AG10803 (cell line): ENCODE measurements around the gene UNCX.

Source experiments
- DNase-seq: peaks from one replicate; pipeline ENCODE4 v3.0.0; 2010; ENCODE audit warnings: low read depth
- H3K4me3 ChIP-seq: 2 replicates; pipeline ENCODE4 v1.5.1; 2011; ENCODE audit warnings: mild to moderate bottlenecking, low read length, control low read depth
- TF ChIP-seq, protein P1 (sequence below): conservative IDR thresholded peaks from 2 replicates; pipeline ENCODE4 v1.5.1; 2011; ENCODE audit warnings: mild to moderate bottlenecking, low read length, control low read depth, inconsistent platforms

Gene UNCX

DNA sequence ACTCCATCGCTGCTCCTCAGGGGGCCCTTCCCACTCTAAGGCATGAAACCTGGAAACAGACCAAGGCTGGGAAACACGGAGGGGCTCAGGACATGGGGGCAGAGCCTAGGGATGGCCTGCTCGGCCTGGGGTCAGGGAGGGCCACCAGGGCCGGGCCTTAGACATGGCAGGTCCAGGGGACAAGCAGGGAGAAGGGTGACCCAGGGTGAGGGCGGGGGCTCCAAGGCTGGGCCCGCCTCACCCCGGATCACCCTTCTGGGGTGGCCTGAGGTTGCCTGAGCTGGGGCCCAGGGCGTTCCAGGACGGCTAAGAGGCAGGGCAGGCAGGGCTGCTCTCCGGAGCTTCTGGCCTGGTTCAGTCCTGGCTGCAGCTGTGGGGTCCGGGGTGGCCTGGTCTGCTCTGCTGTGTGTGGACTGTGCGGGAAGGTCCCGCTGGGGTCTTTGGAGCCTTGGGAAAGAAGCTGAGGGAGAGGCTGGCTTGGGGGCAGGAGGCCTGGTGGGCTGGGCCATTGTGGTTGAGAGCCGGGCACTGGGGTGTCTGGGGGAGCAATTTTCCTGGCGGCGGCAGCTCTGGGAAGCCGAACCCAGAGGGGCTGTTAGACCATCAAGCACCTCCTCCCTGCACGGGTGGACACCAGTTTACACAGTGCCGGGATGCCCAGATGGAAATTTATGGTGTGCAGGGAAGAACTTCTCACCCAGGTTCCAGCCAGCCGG, 52.2 kb downstream of the UNCX start:
- no peak overlapping the region for H3K4me3 ChIP-seq
- TF ChIP-seq, protein P1, sequence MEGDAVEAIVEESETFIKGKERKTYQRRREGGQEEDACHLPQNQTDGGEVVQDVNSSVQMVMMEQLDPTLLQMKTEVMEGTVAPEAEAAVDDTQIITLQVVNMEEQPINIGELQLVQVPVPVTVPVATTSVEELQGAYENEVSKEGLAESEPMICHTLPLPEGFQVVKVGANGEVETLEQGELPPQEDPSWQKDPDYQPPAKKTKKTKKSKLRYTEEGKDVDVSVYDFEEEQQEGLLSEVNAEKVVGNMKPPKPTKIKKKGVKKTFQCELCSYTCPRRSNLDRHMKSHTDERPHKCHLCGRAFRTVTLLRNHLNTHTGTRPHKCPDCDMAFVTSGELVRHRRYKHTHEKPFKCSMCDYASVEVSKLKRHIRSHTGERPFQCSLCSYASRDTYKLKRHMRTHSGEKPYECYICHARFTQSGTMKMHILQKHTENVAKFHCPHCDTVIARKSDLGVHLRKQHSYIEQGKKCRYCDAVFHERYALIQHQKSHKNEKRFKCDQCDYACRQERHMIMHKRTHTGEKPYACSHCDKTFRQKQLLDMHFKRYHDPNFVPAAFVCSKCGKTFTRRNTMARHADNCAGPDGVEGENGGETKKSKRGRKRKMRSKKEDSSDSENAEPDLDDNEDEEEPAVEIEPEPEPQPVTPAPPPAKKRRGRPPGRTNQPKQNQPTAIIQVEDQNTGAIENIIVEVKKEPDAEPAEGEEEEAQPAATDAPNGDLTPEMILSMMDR = no peak
- DNase-seq = no peak

DNA sequence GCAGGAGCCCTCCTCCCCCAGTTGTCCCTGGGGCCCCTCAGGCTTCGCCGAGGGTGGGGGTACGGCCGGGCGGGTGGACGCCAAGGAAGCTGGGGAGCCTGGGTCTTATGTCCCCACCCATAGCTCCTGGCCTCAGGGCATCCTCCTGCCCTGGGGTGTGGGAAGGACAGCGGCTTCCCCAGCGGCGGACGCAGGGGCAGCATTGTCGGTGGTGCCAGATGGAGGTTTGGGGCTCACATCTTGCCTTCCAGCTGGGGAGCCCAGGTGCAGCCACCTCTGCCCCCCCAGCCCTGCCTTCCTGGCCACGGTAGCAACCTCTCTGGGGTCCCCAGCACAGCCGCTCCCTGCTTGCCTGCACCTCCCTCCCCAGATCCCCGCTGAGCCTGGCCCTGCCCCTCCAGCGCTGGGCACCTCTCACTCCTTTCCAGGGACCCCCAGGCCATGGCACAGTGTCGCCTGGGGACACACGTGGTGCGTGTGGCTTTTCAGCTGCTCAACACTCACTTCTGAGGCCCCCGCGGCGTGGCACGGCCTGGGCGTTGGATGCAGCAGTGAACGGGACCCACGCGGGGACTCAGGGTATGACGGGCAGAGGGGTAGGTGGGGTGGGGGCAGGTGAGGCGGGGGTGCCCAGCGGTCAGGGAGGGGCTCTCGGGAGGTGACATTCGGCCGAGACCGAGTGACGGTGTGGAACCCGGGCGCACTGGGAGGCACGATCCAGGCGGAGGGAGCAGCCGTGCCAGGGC, 53.1 kb downstream of the UNCX start:
- DNase-seq = no peak
- TF ChIP-seq, protein P1 = no peak
- no peak overlapping the region for H3K4me3 ChIP-seq
